HCT116 (cell line): ENCODE results near the gene ATG5. TPM values are rescaled to one million over a fixed set of nuclear protein-coding genes. Genes with fewer than 3 reads are reported as not detected.

Experiments
- ATAC-seq: fragments of 200-7000 bp; cut with Tn5 transposase; 2 replicates; pipeline ENCODE4 v1.9.1; 2020; ENCODE audit warnings: mild to moderate bottlenecking, moderate library complexity
- BruUV-seq: library from RNA; stranded (reverse); fragments of 400-500 nt; replicated peaks from 2 replicates; lab custom pipeline; 2021; lab: Mats Ljungman, UMichigan
- CTCF ChIA-PET: fragments of 300-600 bp; sonication (Branson Sonifier 250); formaldehyde crosslinking; loops from one replicate; lab custom pipeline; 2021; ENCODE audit warnings: antibody characterized with exemption; lab: Charles Lee
- POLR2A ChIA-PET: fragments of 300-600, 350-600 bp; sonication (Branson Sonifier 250); formaldehyde crosslinking; loops from one replicate; lab custom pipeline; 2021; ENCODE audit warnings: antibody characterized with exemption; lab: Charles Lee
- RAD21 ChIA-PET, 2 experiments: fragments of 300-600 bp; sonication (Branson Sonifier 250); formaldehyde crosslinking; loops; one replicate each; lab custom pipeline; 2023; ENCODE audit warnings: low total read pairs in 2 of 2; ENCODE audit not compliant: uncharacterized antibody in 2 of 2, unreplicated experiment in 2 of 2, low non-redundant PET in 1 of 2; lab: Charles Lee
- DNase-seq: peaks from one replicate; pipeline ENCODE4 v3.0.0-alpha.2; 2010; ENCODE audit warnings: low read depth, low spot score
- H2AFZ ChIP-seq: fragments of 200-600 bp; shearing (Covaris generic), sonication (generic); 2 replicates; pipeline ENCODE4 v1.6.1; 2017; ENCODE audit warnings: low read depth, mixed run types, mixed read lengths, antibody characterized with exemption, low read length; ENCODE audit not compliant: poor library complexity, severe bottlenecking
- H3K27ac ChIP-seq: 2 replicates; pipeline ENCODE4 v1.5.1; 2012; ENCODE audit warnings: low read depth, low read length
- H3K27me3 ChIP-seq: fragments of 200-600 bp; sonication (generic); 2 replicates; pipeline ENCODE4 v1.6.1; 2016; ENCODE audit warnings: mixed run types, low read length, mixed read lengths; ENCODE audit not compliant: insufficient read depth
- H3K36me3 ChIP-seq, 2 experiments: fragments of 200-500 bp in 1 of 2; fragments of 200-600 bp in 1 of 2; sonication (Bioruptor generic) in 1 of 2; sonication (generic) in 1 of 2; 2 replicates each; pipeline versions ENCODE4 v1.5.1 to v1.6.1; 2014 to 2016; ENCODE audit warnings: low read length in 2 of 2, inconsistent platforms in 1 of 2, mixed read lengths in 1 of 2, mixed run types in 1 of 2; ENCODE audit not compliant: insufficient read depth in 2 of 2, control insufficient read depth in 1 of 2
- H3K4me1 ChIP-seq, 2 experiments: fragments of 200-600 bp in 1 of 2; sonication (generic) in 1 of 2; 2 replicates each; pipeline versions ENCODE4 v1.5.1 to v1.6.1; 2012 to 2017; ENCODE audit warnings: low read length in 2 of 2, inconsistent platforms in 1 of 2, mild to moderate bottlenecking in 1 of 2, mixed read lengths in 1 of 2, mixed run types in 1 of 2, moderate library complexity in 1 of 2; ENCODE audit not compliant: insufficient read depth in 2 of 2, control insufficient read depth in 1 of 2
- H3K4me2 ChIP-seq: fragments of 200-600 bp; sonication (generic); 2 replicates; pipeline ENCODE4 v1.6.1; 2017; ENCODE audit warnings: mixed run types, low read length, mixed read lengths
- H3K4me3 ChIP-seq, 2 experiments: fragments of 200-600 bp in 1 of 2; sonication (generic) in 1 of 2; replicated peaks in 1 of 2; 2 replicates each; pipeline ENCODE4 v1.5.1; 2011 to 2016; ENCODE audit warnings: low read length in 2 of 2, control low read depth in 1 of 2, low read depth in 1 of 2, mild to moderate bottlenecking in 1 of 2, mixed read lengths in 1 of 2, mixed run types in 1 of 2
- H3K79me2 ChIP-seq: fragments of 200-600 bp; sonication (generic); 2 replicates; pipeline ENCODE4 v1.6.1; 2017; ENCODE audit warnings: mild to moderate bottlenecking, mixed run types, low read length, moderate library complexity, mixed read lengths; ENCODE audit not compliant: insufficient read depth
- H3K9ac ChIP-seq: fragments of 200-600 bp; sonication (generic); 2 replicates; pipeline ENCODE4 v1.6.1; 2016; ENCODE audit warnings: low read length, mixed read lengths
- H3K9me2 ChIP-seq: fragments of 200-600 bp; sonication (generic), shearing (Covaris generic); 2 replicates; pipeline ENCODE4 v1.6.1; 2017; ENCODE audit warnings: mixed run types, mild to moderate bottlenecking, moderate library complexity; ENCODE audit not compliant: insufficient read depth
- H3K9me3 ChIP-seq, 2 experiments: fragments of 200-500 bp in 1 of 2; fragments of 200-600 bp in 1 of 2; sonication (Bioruptor generic) in 1 of 2; sonication (generic) in 1 of 2; 2 replicates each; pipeline ENCODE4 v1.6.1; 2014 to 2017; ENCODE audit warnings: low read length in 2 of 2, mixed read lengths in 2 of 2, inconsistent platforms in 1 of 2, low read depth in 1 of 2, mild to moderate bottlenecking in 1 of 2, mixed run types in 1 of 2, moderate library complexity in 1 of 2; ENCODE audit not compliant: control insufficient read depth in 1 of 2, insufficient read depth in 1 of 2
- H4K20me1 ChIP-seq: fragments of 200-600 bp; sonication (generic), shearing (Covaris generic); 2 replicates; pipeline ENCODE4 v1.6.1; 2017; ENCODE audit warnings: mixed run types, mild to moderate bottlenecking, moderate library complexity; ENCODE audit not compliant: insufficient read depth
- ATF3 ChIP-seq: IDR thresholded peaks from 2 replicates; pipeline ENCODE4 v1.6.1; 2012
- CEBPB ChIP-seq: IDR thresholded peaks from 2 replicates; pipeline ENCODE4 v1.6.1; 2012; ENCODE audit warnings: low read depth
- CTCF ChIP-seq, 3 experiments: fragments of 200-600 bp in 1 of 3; sonication (generic) in 1 of 3; IDR thresholded peaks in 2 of 3; conservative IDR thresholded peaks in 1 of 3; 2 replicates each; pipeline ENCODE4 v1.5.1; 2012 to 2017; ENCODE audit warnings: low read depth in 2 of 3, low read length in 2 of 3, antibody characterized with exemption in 1 of 3, borderline replicate concordance in 1 of 3, control low read depth in 1 of 3, mild to moderate bottlenecking in 1 of 3, mixed read lengths in 1 of 3, mixed run types in 1 of 3, moderate library complexity in 1 of 3; ENCODE audit not compliant: insufficient read depth in 1 of 3
- EGR1 ChIP-seq: IDR thresholded peaks from 2 replicates; pipeline ENCODE4 v1.6.1; 2012; ENCODE audit warnings: low read depth
- EZH2 ChIP-seq: fragments of 200-600 bp; sonication (generic); IDR thresholded peaks from 2 replicates; pipeline ENCODE4 v1.6.1; 2017; ENCODE audit warnings: antibody characterized with exemption, mixed run types
- EZH2phosphoT487 ChIP-seq: fragments of 200-600 bp; IDR thresholded peaks from 2 replicates; pipeline ENCODE4 v1.6.1; 2018; ENCODE audit warnings: antibody characterized with exemption, borderline replicate concordance
- FOSL1 ChIP-seq: IDR thresholded peaks from 2 replicates; pipeline ENCODE4 v1.6.1; 2012; ENCODE audit warnings: low read depth
- JUND ChIP-seq: IDR thresholded peaks from 2 replicates; pipeline ENCODE4 v1.6.1; 2012
- MAX ChIP-seq: IDR thresholded peaks from 2 replicates; pipeline ENCODE4 v1.6.1; 2012
- POLR2A ChIP-seq: IDR thresholded peaks from 2 replicates; pipeline ENCODE4 v1.7.0; 2011; ENCODE audit warnings: borderline replicate concordance; ENCODE audit not compliant: insufficient read depth, insufficient read length; ENCODE audit errors: extremely low read depth
- POLR2AphosphoS5 ChIP-seq: IDR thresholded peaks from 2 replicates; pipeline ENCODE4 v1.6.1; 2011; ENCODE audit warnings: mild to moderate bottlenecking, low read depth, low read length, moderate library complexity
- RAD21 ChIP-seq: IDR thresholded peaks from 2 replicates; pipeline ENCODE4 v1.6.1; 2012; ENCODE audit warnings: low read depth, mild to moderate bottlenecking
- REST ChIP-seq: IDR thresholded peaks from 2 replicates; pipeline ENCODE4 v1.6.1; 2012; ENCODE audit warnings: low read depth
- SIN3A ChIP-seq: IDR thresholded peaks from 2 replicates; pipeline ENCODE4 v1.6.1; 2012; ENCODE audit warnings: low read depth
- SP1 ChIP-seq: IDR thresholded peaks from 2 replicates; pipeline ENCODE4 v1.6.1; 2012; ENCODE audit warnings: low read depth
- SRF ChIP-seq: IDR thresholded peaks from 2 replicates; pipeline ENCODE4 v1.6.1; 2012; ENCODE audit warnings: low read depth
- TCF7L2 ChIP-seq: IDR thresholded peaks from 2 replicates; pipeline ENCODE4 v1.7.0; 2011; ENCODE audit warnings: borderline replicate concordance, inconsistent platforms; ENCODE audit not compliant: insufficient read depth, insufficient read length; ENCODE audit errors: extremely low read depth
- YY1 ChIP-seq: IDR thresholded peaks from 2 replicates; pipeline ENCODE4 v1.6.1; 2011; ENCODE audit warnings: low read length, low read depth, moderate library complexity, mild to moderate bottlenecking; ENCODE audit not compliant: insufficient replicate concordance; ENCODE audit errors: extremely low read depth
- ZNF274 ChIP-seq: fragments of 200-500 bp; sonication (Bioruptor generic); IDR thresholded peaks from 2 replicates; pipeline ENCODE4 v1.6.1; 2014; ENCODE audit warnings: mild to moderate bottlenecking, low read depth, low read length, inconsistent platforms
- intact Hi-C: fragments of 100-400 bp; cut with micrococcal nuclease; formaldehyde crosslinking; loops from 2 replicates; pipeline ENCODE4 v1.10.0; 2022
- total RNA-seq: library from RNA; stranded (reverse); gene quantifications from one replicate; pipeline ENCODE4 v1.2.1, GENCODE V29; 2021; ENCODE audit not compliant: unreplicated experiment

The ATG5 gene
- total RNA-seq, 1 experiment from 2014 or later, result 39.6 TPM

- Histone ChIP-seq H3K27me3 (no peaks in the 10 kb centered on the region), H3K36me3 (no peaks in the 10 kb centered on the region), H3K9me3 (no peaks in the 10 kb centered on the region), H3K9me2 (no peaks in the 10 kb centered on the region), H3K79me2 (peaks cover 61% of the 10 kb centered on the region), H3K4me2 (no peak overlapping the region), H3K4me3 (no peak overlapping the region), H3K4me1 (no peaks in the 10 kb centered on the region), H3K27ac (no peak overlapping the region)
- intact Hi-C loops, result no loop called here
- DNase-seq (no peak), ATAC-seq (no peak)
- ChIA-PET CTCF (no interaction called here), POLR2A (no interaction called here), RAD21 (no interaction called here)
- TF ChIP-seq SIN3A, result no peak
- TF ChIP-seq SP1, result no peak
- TF ChIP-seq POLR2A, result no peak
- no peak for TF ChIP-seq MAX
- TF ChIP-seq YY1, result no peak
- TF ChIP-seq SRF, result no peak
- TF ChIP-seq EZH2phosphoT487, result no peak
- no peak for TF ChIP-seq ATF3
- no peak for TF ChIP-seq POLR2AphosphoS5
- no peak for TF ChIP-seq TCF7L2
- no peak for TF ChIP-seq EGR1
- TF ChIP-seq FOSL1, result no peak
- no peak for TF ChIP-seq REST
- no peak for TF ChIP-seq RAD21
- TF ChIP-seq EZH2, result no peak
- no peak for TF ChIP-seq CTCF (IDR thresholded peaks at IDR 0.05 in 2 of 3, conservative IDR thresholded peaks at IDR 0.05 in 1 of 3; ENCODE audit: borderline replicate concordance in 1 of 3, insufficient read depth in 1 of 3, low read depth in 2 of 3, low read length in 2 of 3)
- no peak for TF ChIP-seq JUND
- TF ChIP-seq CEBPB, result no peak
- TF ChIP-seq ZNF274, result no peak
- TF ChIP-seq, all 23 proteins: peak for 0
- H4K20me1 ChIP-seq, result peaks cover 4% of the 10 kb centered on the region; the same call in 1 of the 2 replicates
- no peak overlapping the region for H2AFZ ChIP-seq
- no TSS peak for BruUV-seq
- no peak overlapping the region for H3K9ac ChIP-seq
These were observed 52.5 kb downstream of the ATG5 start for GRCh38 chr6:106273087-106273486.
